ENCODE data around the gene COX11.

GRCh38 chr17:54924405-54924804, 44.0 kb downstream of the COX11 start:
- TF ChIP-seq POLR2A (IDR thresholded peaks at IDR 0.05; ENCODE audit: insufficient read depth in 1 of 2, low read depth in 2 of 2, low read length in 2 of 2), result no peak
- TF ChIP-seq MXD4 (CRISPR knock-in tag; IDR thresholded peaks at IDR 0.05), result no peak
- no peak for TF ChIP-seq MTERF4 (CRISPR knock-in tag; IDR thresholded peaks at IDR 0.05)
- no peak for TF ChIP-seq ZFP37 (CRISPR knock-in tag; IDR thresholded peaks at IDR 0.05; ENCODE audit: borderline replicate concordance)
- TF ChIP-seq ZFP36 (IDR thresholded peaks at IDR 0.05; ENCODE audit: borderline replicate concordance, low read depth, low read length, partially characterized antibody), result no peak
- no peak for TF ChIP-seq AGO2 (optimal IDR thresholded peaks at IDR 0.05; ENCODE audit: low read depth, low read length)
- TF ChIP-seq BRF2 (CRISPR knock-in tag; IDR thresholded peaks at IDR 0.05), result no peak
- no peak for TF ChIP-seq CTCF (CRISPR knock-in tag; IDR thresholded peaks at IDR 0.05)
- TF ChIP-seq MED1 (CRISPR knock-in tag; IDR thresholded peaks at IDR 0.05), result no peak
- no peak for TF ChIP-seq ZNF354B (CRISPR knock-in tag; IDR thresholded peaks at IDR 0.05)
- no peak for TF ChIP-seq ZNF740 (CRISPR knock-in tag; IDR thresholded peaks at IDR 0.05)
